ENCODE measurements around the gene WDR81.

DNA sequence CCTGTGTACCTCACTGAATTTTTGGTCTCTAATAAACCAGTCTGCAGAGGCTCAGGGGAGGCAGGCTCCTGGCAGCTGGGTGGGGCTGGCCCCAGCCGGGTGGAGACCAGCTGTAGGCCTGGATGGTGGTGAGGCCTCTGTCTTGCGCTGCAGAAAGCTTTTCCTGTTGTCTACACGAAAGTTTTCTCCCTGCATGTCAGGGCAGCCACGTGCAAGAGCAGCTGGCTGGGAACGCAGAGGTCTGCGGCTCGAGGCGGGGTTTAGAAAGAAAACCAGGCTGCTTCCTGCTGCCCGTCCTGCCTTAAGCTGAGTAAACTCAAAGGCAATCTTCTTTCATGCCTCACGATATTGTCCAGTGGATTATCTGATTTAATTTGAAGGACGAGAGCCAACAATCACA is 39.8 kb downstream of the WDR81 start:
- TF ChIP-seq, protein P1, sequence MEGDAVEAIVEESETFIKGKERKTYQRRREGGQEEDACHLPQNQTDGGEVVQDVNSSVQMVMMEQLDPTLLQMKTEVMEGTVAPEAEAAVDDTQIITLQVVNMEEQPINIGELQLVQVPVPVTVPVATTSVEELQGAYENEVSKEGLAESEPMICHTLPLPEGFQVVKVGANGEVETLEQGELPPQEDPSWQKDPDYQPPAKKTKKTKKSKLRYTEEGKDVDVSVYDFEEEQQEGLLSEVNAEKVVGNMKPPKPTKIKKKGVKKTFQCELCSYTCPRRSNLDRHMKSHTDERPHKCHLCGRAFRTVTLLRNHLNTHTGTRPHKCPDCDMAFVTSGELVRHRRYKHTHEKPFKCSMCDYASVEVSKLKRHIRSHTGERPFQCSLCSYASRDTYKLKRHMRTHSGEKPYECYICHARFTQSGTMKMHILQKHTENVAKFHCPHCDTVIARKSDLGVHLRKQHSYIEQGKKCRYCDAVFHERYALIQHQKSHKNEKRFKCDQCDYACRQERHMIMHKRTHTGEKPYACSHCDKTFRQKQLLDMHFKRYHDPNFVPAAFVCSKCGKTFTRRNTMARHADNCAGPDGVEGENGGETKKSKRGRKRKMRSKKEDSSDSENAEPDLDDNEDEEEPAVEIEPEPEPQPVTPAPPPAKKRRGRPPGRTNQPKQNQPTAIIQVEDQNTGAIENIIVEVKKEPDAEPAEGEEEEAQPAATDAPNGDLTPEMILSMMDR (IDR thresholded peaks at IDR 0.05) = no peak
- TF ChIP-seq POLR2A (IDR thresholded peaks at IDR 0.05) = peak in 1 of 2 donors; percentile 35

Data from Peyer's patch (tissue), 4 donors.